Measurements from ENCODE around the gene ANKRD9.

Gene ANKRD9

DNA sequence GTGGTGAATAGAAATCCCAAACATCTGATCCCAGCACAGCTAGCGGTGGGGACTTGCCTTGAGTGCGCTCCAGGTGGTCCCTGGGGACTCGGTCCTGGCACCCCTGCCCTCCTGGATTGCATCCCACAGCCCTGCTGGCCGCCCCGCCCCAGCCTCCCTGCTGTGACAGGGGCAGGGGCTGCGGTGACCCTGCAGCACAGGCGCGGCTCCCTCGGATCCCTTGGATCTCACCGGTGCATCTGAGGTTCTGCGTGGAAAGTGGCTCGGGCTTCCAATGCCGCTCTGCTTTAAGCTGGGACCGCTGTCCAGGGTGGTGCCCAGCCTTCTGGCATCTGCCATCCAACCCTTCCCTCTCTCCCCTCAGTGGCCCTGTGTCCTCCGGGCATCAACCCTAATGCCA is 16.0 kb downstream of the ANKRD9 start:
- no peaks in the 10 kb centered on the region for H3K4me1 ChIP-seq (ENCODE audit: insufficient read depth, low read length, severe bottlenecking)
- H2AFZ ChIP-seq (ENCODE audit: low read length): no peak overlapping the region
- no peak overlapping the region for H3K4me2 ChIP-seq (ENCODE audit: low read length)
- H3K4me3 ChIP-seq (ENCODE audit: low read depth, low read length, poor library complexity, severe bottlenecking): no peak overlapping the region
- no peaks in the 10 kb centered on the region for H3K9me3 ChIP-seq (ENCODE audit: low read length)
- no peaks in the 10 kb centered on the region for H4K20me1 ChIP-seq (ENCODE audit: insufficient read depth, low read length)
- no peaks in the 10 kb centered on the region for H3F3A ChIP-seq (ENCODE audit: insufficient read depth, low read length)
- H3K9ac ChIP-seq (ENCODE audit: low read length): no peak overlapping the region
- no peak for TF ChIP-seq EZH2 (IDR thresholded peaks at IDR 0.05; ENCODE audit: borderline replicate concordance, low read length)
- TF ChIP-seq, protein P1, sequence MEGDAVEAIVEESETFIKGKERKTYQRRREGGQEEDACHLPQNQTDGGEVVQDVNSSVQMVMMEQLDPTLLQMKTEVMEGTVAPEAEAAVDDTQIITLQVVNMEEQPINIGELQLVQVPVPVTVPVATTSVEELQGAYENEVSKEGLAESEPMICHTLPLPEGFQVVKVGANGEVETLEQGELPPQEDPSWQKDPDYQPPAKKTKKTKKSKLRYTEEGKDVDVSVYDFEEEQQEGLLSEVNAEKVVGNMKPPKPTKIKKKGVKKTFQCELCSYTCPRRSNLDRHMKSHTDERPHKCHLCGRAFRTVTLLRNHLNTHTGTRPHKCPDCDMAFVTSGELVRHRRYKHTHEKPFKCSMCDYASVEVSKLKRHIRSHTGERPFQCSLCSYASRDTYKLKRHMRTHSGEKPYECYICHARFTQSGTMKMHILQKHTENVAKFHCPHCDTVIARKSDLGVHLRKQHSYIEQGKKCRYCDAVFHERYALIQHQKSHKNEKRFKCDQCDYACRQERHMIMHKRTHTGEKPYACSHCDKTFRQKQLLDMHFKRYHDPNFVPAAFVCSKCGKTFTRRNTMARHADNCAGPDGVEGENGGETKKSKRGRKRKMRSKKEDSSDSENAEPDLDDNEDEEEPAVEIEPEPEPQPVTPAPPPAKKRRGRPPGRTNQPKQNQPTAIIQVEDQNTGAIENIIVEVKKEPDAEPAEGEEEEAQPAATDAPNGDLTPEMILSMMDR (IDR thresholded peaks at IDR 0.05; ENCODE audit: low read length): no peak
- no peaks in the 10 kb centered on the region for H3K36me3 ChIP-seq (ENCODE audit: insufficient read depth, low read length)
- H3K9me2 ChIP-seq (ENCODE audit: low read depth, low read length): no peaks in the 10 kb centered on the region
- no peaks in the 10 kb centered on the region for H3K79me2 ChIP-seq (ENCODE audit: insufficient read depth, low read length)
- H3K27me3 ChIP-seq (ENCODE audit: insufficient read depth, low read length): no peaks in the 10 kb centered on the region
- no peak overlapping the region for H3K27ac ChIP-seq (ENCODE audit: low read depth, low read length, poor library complexity, severe bottlenecking)

DNA sequence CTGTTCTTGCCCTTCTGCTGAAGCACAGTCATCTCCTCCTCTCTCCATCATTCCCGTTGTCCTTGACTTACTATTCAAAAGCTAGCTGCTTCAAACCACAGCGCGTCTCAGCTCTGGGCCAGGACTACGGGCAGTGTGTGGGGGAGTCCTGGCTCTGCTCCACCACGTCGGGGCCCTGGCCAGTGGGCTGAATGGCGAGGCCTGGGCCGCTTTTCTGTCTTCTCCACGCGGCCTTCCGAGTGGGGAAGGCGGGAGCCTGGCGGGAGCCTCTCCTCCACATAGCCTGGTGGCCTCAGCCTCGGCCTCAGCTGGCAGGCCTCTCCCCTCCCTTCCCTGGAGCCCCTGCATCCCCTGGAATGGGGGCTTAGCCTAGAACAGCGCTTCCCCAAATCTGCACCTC is 16.5 kb downstream of the ANKRD9 start:
- no peak overlapping the region for H3K9ac ChIP-seq (ENCODE audit: low read length)
- no peaks in the 10 kb centered on the region for H3K36me3 ChIP-seq (ENCODE audit: insufficient read depth, low read length)
- H2AFZ ChIP-seq (ENCODE audit: low read length): no peak overlapping the region
- H3K4me3 ChIP-seq (ENCODE audit: low read depth, low read length, poor library complexity, severe bottlenecking): no peak overlapping the region
- no peak overlapping the region for H3K27ac ChIP-seq (ENCODE audit: low read depth, low read length, poor library complexity, severe bottlenecking)
- H3K4me1 ChIP-seq (ENCODE audit: insufficient read depth, low read length, severe bottlenecking): no peaks in the 10 kb centered on the region
- H4K20me1 ChIP-seq (ENCODE audit: insufficient read depth, low read length): no peaks in the 10 kb centered on the region
- H3F3A ChIP-seq (ENCODE audit: insufficient read depth, low read length): no peaks in the 10 kb centered on the region
- no peaks in the 10 kb centered on the region for H3K79me2 ChIP-seq (ENCODE audit: insufficient read depth, low read length)
- no peaks in the 10 kb centered on the region for H3K9me3 ChIP-seq (ENCODE audit: low read length)
- no peak overlapping the region for H3K4me2 ChIP-seq (ENCODE audit: low read length)
- no peaks in the 10 kb centered on the region for H3K9me2 ChIP-seq (ENCODE audit: low read depth, low read length)
- H3K27me3 ChIP-seq (ENCODE audit: insufficient read depth, low read length): no peaks in the 10 kb centered on the region
- TF ChIP-seq EZH2 (IDR thresholded peaks at IDR 0.05; ENCODE audit: borderline replicate concordance, low read length): no peak

DNA sequence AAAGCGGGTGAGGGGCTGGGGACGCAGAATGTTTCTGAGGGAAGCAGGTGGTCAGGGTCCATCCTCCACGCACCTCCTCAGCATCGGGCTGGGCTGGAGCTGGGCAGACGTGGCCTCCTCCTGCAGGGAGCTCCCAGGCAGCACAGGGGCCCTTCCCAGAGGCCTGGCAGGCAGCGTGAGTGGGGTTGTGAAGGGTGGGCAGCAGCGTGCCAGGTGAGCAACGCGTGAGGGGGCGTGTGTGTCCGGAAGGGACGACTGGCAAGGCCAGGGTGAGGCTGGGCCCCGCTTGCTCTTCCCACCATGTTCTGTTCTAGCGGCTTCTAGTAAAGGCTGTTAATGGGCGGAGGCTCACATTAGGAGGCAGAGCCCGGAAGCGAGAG is 17.1 kb downstream of the ANKRD9 start:
- Histone ChIP-seq H3K9me2 (ENCODE audit: low read depth, low read length) (no peaks in the 10 kb centered on the region), H3K9ac (ENCODE audit: low read length) (no peak overlapping the region), H3K4me1 (ENCODE audit: insufficient read depth, low read length, severe bottlenecking) (no peaks in the 10 kb centered on the region), H3K4me3 (ENCODE audit: low read depth, low read length, poor library complexity, severe bottlenecking) (no peak overlapping the region), H3K4me2 (ENCODE audit: low read length) (no peak overlapping the region), H4K20me1 (ENCODE audit: insufficient read depth, low read length) (no peaks in the 10 kb centered on the region), H3K36me3 (ENCODE audit: insufficient read depth, low read length) (no peaks in the 10 kb centered on the region), H3K27ac (ENCODE audit: low read depth, low read length, poor library complexity, severe bottlenecking) (no peak overlapping the region), H3K9me3 (ENCODE audit: low read length) (no peaks in the 10 kb centered on the region), H3K79me2 (ENCODE audit: insufficient read depth, low read length) (no peaks in the 10 kb centered on the region), H3F3A (ENCODE audit: insufficient read depth, low read length) (no peaks in the 10 kb centered on the region), H3K27me3 (ENCODE audit: insufficient read depth, low read length) (no peaks in the 10 kb centered on the region), H2AFZ (ENCODE audit: low read length) (no peak overlapping the region)
- no peak for TF ChIP-seq EZH2 (IDR thresholded peaks at IDR 0.05; ENCODE audit: borderline replicate concordance, low read length)
- TF ChIP-seq, protein P1 (IDR thresholded peaks at IDR 0.05; ENCODE audit: low read length): no peak

DNA sequence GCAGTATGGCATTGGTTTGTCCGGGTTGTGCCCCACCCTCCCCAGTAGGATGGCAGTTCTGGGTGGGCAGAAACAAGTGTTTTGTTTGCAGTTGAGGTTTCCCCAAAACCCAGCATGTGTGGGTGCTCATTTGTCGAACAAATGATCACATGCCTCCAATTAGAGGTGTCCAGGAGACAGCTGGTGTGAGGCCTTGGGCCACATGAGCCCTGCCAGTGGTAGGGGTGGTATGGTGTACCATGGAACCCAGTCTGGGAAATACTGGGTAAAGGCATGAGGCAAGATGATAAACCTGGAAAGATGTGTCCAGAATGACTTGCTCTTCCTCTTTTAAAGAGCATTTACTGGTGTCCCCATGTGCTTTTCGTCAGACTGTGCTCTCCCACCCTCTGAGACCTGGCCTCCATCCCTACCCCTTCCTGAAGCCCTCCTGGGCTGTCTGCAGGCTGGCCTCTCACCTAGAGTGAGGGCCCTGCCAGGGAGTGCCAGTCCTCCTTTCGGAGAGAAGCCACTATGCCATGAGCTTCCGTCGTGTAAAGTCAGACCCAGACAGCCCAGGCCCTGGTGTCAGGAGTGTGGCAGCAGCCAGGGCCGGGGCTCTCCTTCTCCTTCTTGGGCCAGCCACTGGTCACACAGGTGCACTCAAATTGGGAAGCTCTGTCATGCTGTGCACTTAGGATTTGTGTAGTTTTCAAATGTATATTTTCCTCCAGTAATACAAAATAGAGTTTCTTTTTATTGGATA is 17.6 kb downstream of the ANKRD9 start:
- H3K4me3 ChIP-seq (ENCODE audit: low read depth, low read length, poor library complexity, severe bottlenecking): no peak overlapping the region
- H3K4me1 ChIP-seq (ENCODE audit: insufficient read depth, low read length, severe bottlenecking): no peaks in the 10 kb centered on the region
- no peaks in the 10 kb centered on the region for H3K9me3 ChIP-seq (ENCODE audit: low read length)
- H3K9ac ChIP-seq (ENCODE audit: low read length): no peak overlapping the region
- H3F3A ChIP-seq (ENCODE audit: insufficient read depth, low read length): no peaks in the 10 kb centered on the region
- no peaks in the 10 kb centered on the region for H3K79me2 ChIP-seq (ENCODE audit: insufficient read depth, low read length)
- H4K20me1 ChIP-seq (ENCODE audit: insufficient read depth, low read length): no peaks in the 10 kb centered on the region
- no peak overlapping the region for H3K27ac ChIP-seq (ENCODE audit: low read depth, low read length, poor library complexity, severe bottlenecking)
- no peak overlapping the region for H2AFZ ChIP-seq (ENCODE audit: low read length)
- no peaks in the 10 kb centered on the region for H3K36me3 ChIP-seq (ENCODE audit: insufficient read depth, low read length)
- no peaks in the 10 kb centered on the region for H3K9me2 ChIP-seq (ENCODE audit: low read depth, low read length)
- H3K4me2 ChIP-seq (ENCODE audit: low read length): no peak overlapping the region
- no peaks in the 10 kb centered on the region for H3K27me3 ChIP-seq (ENCODE audit: insufficient read depth, low read length)
- TF ChIP-seq, protein P1 (IDR thresholded peaks at IDR 0.05; ENCODE audit: low read length): no peak
- no peak for TF ChIP-seq EZH2 (IDR thresholded peaks at IDR 0.05; ENCODE audit: borderline replicate concordance, low read length)

All from OCI-LY1 (cell line).